Measurements from ENCODE around the gene TNFSF8. TPM values are rescaled to one million over a fixed set of nuclear protein-coding genes. Genes with fewer than 3 reads are reported as not detected.

The TNFSF8 gene
- total RNA-seq, 1 experiment from 2014 or later: not detected

GRCh38 chr9:114913217-114913616 is 17.2 kb downstream of the TNFSF8 start (continued):
- TF ChIP-seq, protein P1, sequence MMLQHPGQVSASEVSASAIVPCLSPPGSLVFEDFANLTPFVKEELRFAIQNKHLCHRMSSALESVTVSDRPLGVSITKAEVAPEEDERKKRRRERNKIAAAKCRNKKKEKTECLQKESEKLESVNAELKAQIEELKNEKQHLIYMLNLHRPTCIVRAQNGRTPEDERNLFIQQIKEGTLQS (CRISPR knock-in tag; conservative IDR thresholded peaks at IDR 0.05): no peak
- TF ChIP-seq ZBTB21 (CRISPR knock-in tag; IDR thresholded peaks at IDR 0.05; ENCODE audit: borderline replicate concordance): no peak
- TF ChIP-seq, protein P2, sequence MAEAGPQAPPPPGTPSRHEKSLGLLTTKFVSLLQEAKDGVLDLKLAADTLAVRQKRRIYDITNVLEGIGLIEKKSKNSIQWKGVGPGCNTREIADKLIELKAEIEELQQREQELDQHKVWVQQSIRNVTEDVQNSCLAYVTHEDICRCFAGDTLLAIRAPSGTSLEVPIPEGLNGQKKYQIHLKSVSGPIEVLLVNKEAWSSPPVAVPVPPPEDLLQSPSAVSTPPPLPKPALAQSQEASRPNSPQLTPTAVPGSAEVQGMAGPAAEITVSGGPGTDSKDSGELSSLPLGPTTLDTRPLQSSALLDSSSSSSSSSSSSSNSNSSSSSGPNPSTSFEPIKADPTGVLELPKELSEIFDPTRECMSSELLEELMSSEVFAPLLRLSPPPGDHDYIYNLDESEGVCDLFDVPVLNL (CRISPR knock-in tag; IDR thresholded peaks at IDR 0.05; ENCODE audit: borderline replicate concordance, low read depth): no peak
- TF ChIP-seq, protein P3, sequence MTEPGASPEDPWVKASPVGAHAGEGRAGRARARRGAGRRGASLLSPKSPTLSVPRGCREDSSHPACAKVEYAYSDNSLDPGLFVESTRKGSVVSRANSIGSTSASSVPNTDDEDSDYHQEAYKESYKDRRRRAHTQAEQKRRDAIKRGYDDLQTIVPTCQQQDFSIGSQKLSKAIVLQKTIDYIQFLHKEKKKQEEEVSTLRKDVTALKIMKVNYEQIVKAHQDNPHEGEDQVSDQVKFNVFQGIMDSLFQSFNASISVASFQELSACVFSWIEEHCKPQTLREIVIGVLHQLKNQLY (CRISPR knock-in tag; IDR thresholded peaks at IDR 0.05): no peak
- no peak for TF ChIP-seq TCF7 (CRISPR knock-in tag; IDR thresholded peaks at IDR 0.05; ENCODE audit: low read depth)
- TF ChIP-seq FOXJ3 (CRISPR knock-in tag; IDR thresholded peaks at IDR 0.05; ENCODE audit: borderline replicate concordance): no peak
- no peak for TF ChIP-seq OVOL2 (CRISPR knock-in tag; IDR thresholded peaks at IDR 0.05; ENCODE audit: borderline replicate concordance)

GRCh38 chr9:114911167-114911821 is 19.1 kb downstream of the TNFSF8 start:
- Mint-ChIP-seq H3K27ac (no peak overlapping the region), H3K36me3 (no peaks in the 10 kb centered on the region), H3K4me1 (peaks cover 24% of the 10 kb centered on the region), H3K27me3 (ENCODE audit: low read depth) (peaks cover 73% of the 10 kb centered on the region), H3K4me3 (no peak overlapping the region), H3K9me3 (no peaks in the 10 kb centered on the region)
- POLR2A ChIA-PET: no interaction called here
- CTCF ChIA-PET: interaction anchor here (0.8 to 3.0 kb wide), 6 partner anchors 9 to 230 kb away, joined by 3 to 10 read pairs (median 6); no protein-coding TSS in a partner anchor
- TF ChIP-seq FOXP1 (CRISPR knock-in tag; IDR thresholded peaks at IDR 0.05; ENCODE audit: borderline replicate concordance): no peak
- ATAC-seq: peak; percentile 23
- DNase-seq (ENCODE audit: low spot score): no peak

DNA sequence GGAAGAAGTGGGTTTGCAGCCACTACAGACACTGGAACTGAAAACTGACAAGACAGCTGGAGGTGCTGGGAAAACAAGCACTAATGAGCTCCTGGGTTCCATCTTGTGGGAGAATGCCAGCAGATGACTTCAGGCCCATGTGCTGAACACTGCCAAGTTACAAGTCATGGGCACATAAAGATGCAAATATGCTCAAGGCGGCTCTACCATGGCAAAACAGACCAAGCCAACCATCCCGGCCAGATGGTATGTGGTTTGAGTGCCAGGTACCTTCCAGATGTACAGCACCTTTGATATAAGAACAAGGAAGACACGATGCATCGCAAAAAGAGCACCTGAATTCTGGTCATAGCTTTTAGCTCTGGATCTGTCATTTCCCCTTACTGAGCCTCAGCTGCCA is 19.9 kb downstream of the TNFSF8 start:
- peaks cover 24% of the 10 kb centered on the region for H3K4me1 Mint-ChIP-seq
- TF ChIP-seq ZNF219 (CRISPR knock-in tag; IDR thresholded peaks at IDR 0.05; ENCODE audit: borderline replicate concordance): no peak
- TF ChIP-seq RORB (CRISPR knock-in tag; IDR thresholded peaks at IDR 0.05): no peak
- DNase-seq (ENCODE audit: low spot score) (no peak), ATAC-seq (no peak)
- H3K27me3 Mint-ChIP-seq (ENCODE audit: low read depth): peaks cover 66% of the 10 kb centered on the region
- H3K9me3 Mint-ChIP-seq: no peaks in the 10 kb centered on the region
- POLR2A ChIA-PET: no interaction called here
- no peak overlapping the region for H3K27ac Mint-ChIP-seq
- no peaks in the 10 kb centered on the region for H3K36me3 Mint-ChIP-seq
- CTCF ChIA-PET: interaction anchor here (0.8 to 3.0 kb wide), 6 partner anchors 10 to 230 kb away, joined by 3 to 10 read pairs (median 6); no protein-coding TSS in a partner anchor
- no peak overlapping the region for H3K4me3 Mint-ChIP-seq

DNA sequence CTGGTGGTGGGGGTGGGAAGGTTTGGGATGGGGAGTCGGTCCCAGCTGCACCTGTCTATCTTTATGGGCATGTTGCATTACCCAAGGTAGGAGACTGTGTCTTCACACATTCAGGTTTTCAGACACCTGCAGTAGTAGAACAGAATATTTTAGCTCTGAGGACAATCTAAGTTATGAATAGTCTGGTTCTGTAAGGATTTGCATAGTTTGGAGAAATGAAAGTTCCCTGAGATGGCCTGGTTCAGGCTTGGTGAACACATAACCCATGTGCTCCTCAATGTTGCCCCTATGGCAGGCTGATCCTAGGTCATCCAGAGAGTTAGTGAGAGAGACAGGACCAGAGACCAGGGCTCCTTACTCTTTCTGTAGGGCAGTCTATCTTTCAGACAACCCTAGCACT is 20.7 kb downstream of the TNFSF8 start:
- H3K27ac Mint-ChIP-seq: no peak overlapping the region
- H3K9me3 Mint-ChIP-seq: no peaks in the 10 kb centered on the region
- H3K4me3 Mint-ChIP-seq: no peak overlapping the region
- no peaks in the 10 kb centered on the region for H3K36me3 Mint-ChIP-seq
- no peak for ATAC-seq
- no peak for DNase-seq (ENCODE audit: low spot score)
- H3K4me1 Mint-ChIP-seq: peaks cover 24% of the 10 kb centered on the region
- POLR2A ChIA-PET: no interaction called here
- CTCF ChIA-PET: interaction anchor here (0.7 to 3.0 kb wide), 6 partner anchors 11 to 229 kb away, joined by 3 to 10 read pairs (median 5); no protein-coding TSS in a partner anchor
- peaks cover 57% of the 10 kb centered on the region for H3K27me3 Mint-ChIP-seq (ENCODE audit: low read depth)
- TF ChIP-seq KAT7 (CRISPR knock-in tag; IDR thresholded peaks at IDR 0.05; ENCODE audit: borderline replicate concordance): no peak
- no peak for TF ChIP-seq OVOL2 (CRISPR knock-in tag; IDR thresholded peaks at IDR 0.05; ENCODE audit: borderline replicate concordance)
- TF ChIP-seq ZNF263 (CRISPR knock-in tag; IDR thresholded peaks at IDR 0.05; ENCODE audit: low read depth): no peak
- TF ChIP-seq TEAD1 (CRISPR knock-in tag; IDR thresholded peaks at IDR 0.05): no peak
- TF ChIP-seq CDX4 (CRISPR knock-in tag; IDR thresholded peaks at IDR 0.05; ENCODE audit: borderline replicate concordance): no peak
- no peak for TF ChIP-seq MYBL2 (CRISPR knock-in tag; IDR thresholded peaks at IDR 0.05)
- no peak for TF ChIP-seq ELF4 (CRISPR knock-in tag; IDR thresholded peaks at IDR 0.05; ENCODE audit: low read depth)
- TF ChIP-seq, protein P4, sequence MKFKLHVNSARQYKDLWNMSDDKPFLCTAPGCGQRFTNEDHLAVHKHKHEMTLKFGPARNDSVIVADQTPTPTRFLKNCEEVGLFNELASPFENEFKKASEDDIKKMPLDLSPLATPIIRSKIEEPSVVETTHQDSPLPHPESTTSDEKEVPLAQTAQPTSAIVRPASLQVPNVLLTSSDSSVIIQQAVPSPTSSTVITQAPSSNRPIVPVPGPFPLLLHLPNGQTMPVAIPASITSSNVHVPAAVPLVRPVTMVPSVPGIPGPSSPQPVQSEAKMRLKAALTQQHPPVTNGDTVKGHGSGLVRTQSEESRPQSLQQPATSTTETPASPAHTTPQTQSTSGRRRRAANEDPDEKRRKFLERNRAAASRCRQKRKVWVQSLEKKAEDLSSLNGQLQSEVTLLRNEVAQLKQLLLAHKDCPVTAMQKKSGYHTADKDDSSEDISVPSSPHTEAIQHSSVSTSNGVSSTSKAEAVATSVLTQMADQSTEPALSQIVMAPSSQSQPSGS (CRISPR knock-in tag; IDR thresholded peaks at IDR 0.05; ENCODE audit: borderline replicate concordance, low read depth): no peak
- TF ChIP-seq FOXJ3 (CRISPR knock-in tag; IDR thresholded peaks at IDR 0.05; ENCODE audit: borderline replicate concordance): no peak
- TF ChIP-seq ZNF532 (CRISPR knock-in tag; IDR thresholded peaks at IDR 0.05; ENCODE audit: borderline replicate concordance): no peak
- no peak for TF ChIP-seq NFATC4 (CRISPR knock-in tag; IDR thresholded peaks at IDR 0.05)

Data from WTC11 (cell line).